Adrenal gland (tissue), 12 donors: Measurements from ENCODE around the gene TMCC1. TPM values are rescaled to one million over a fixed set of nuclear protein-coding genes. Genes with fewer than 3 reads are reported as not detected.
A peak's percentile ranks its signal among the peaks of the same experiment; 100 is the strongest.

Source experiments
- DNase-seq, 7 donors: peaks; one replicate each; pipeline ENCODE4 v3.0.0-alpha.2; 2019 to 2020
- H3K27ac ChIP-seq, 5 donors: fragments of 200-600 bp; sonication (generic) in 4 of 5; 1 replicate in 3 of 5; 2 replicates in 2 of 5; pipeline versions ENCODE4 v1.5.1 to v1.8.0; 2016 to 2020; ENCODE audit warnings: mild to moderate bottlenecking in 1 of 5
- H3K27me3 ChIP-seq: fragments of 200-600 bp; 2 replicates; pipeline ENCODE4 v1.8.0; 2021
- H3K36me3 ChIP-seq, 2 donors: fragments of 200-600 bp; replicated peaks in 1 of 2; 1 replicate in 1 of 2; 2 replicates in 1 of 2; pipeline versions ENCODE4 v1.5.1 to v1.8.0; 2018 to 2022
- H3K4me1 ChIP-seq, 2 donors: fragments of 200-600 bp; replicated peaks in 1 of 2; 1 replicate in 1 of 2; 2 replicates in 1 of 2; pipeline versions ENCODE4 v1.5.1 to v1.8.0; 2018 to 2021
- H3K4me3 ChIP-seq, 4 donors: fragments of 200-600 bp; sonication (generic) in 3 of 4; one replicate each; pipeline ENCODE4 v1.5.1; 2016 to 2018
- H3K9me3 ChIP-seq, 3 donors: fragments of 200-600 bp; sonication (generic) in 1 of 3; replicated peaks in 1 of 3; 1 replicate in 2 of 3; 2 replicates in 1 of 3; pipeline versions ENCODE4 v1.5.1 to v1.8.0; 2016 to 2021
- CTCF ChIP-seq, 6 experiments: fragments of 450-650 bp in 4 of 6; fragments of 200-600 bp in 2 of 6; sonication (generic) in 1 of 6; IDR thresholded peaks; 1 replicate in 5 of 6; 2 replicates in 1 of 6; pipeline versions ENCODE4 v1.5.1 to v1.8.0; 2016 to 2021; ENCODE audit warnings: antibody characterized with exemption in 6 of 6, mild to moderate bottlenecking in 2 of 6, moderate library complexity in 1 of 6
- POLR2A ChIP-seq, 2 donors: fragments of 450-650 bp; IDR thresholded peaks; one replicate each; pipeline ENCODE4 v1.6.1; 2017; ENCODE audit warnings: antibody characterized with exemption in 2 of 2, mild to moderate bottlenecking in 2 of 2, moderate library complexity in 1 of 2
- WGBS, 4 donors: extraction: QIAGEN DNeasy Blood & Tissue Kit in 2 of 4; methylation state at CpG; one replicate each; pipeline versions ENCODE4 v1.1.5 to v1.1.7; 2013 to 2017; 5-methylcytosine and 5-hydroxymethylcytosine counted together
- intact Hi-C, 2 donors: fragments of 100-400 bp; cut with DNase I; formaldehyde crosslinking; loops; one replicate each; pipeline versions ENCODE4 v1.14.1 to v1.15.0; 2022 to 2023
- polyA plus RNA-seq, 3 donors: library from polyadenylated mRNA; stranded (reverse); fragments of 200-250 nt in 2 of 3; fragments of 350-450 nt in 1 of 3; fragmentation: Illumina TruSeq in 1 of 3; extraction: RNeasy Lipid Tissue Mini Kit (QIAGEN cat#74804) in 1 of 3; gene quantifications; one replicate each; pipeline ENCODE4 v1.2.3, GENCODE V29; 2013 to 2014
- total RNA-seq, 9 donors: library from RNA; depleted of rRNA in 4 of 9; stranded (reverse); fragments of >200 nt in 4 of 9; fragments of 120-200 nt in 1 of 9; fragmentation: NEBNext Ultra II Directional in 1 of 9; extraction: Animal tissue kit (Norgen Biotek cat#: 25700) in 1 of 9; gene quantifications; one replicate each; pipeline versions ENCODE4 v1.1.0 to v1.2.4, GENCODE V29; 2013 to 2023
- donor health status: healthy with polysubstance abuse.
- donor health status: Bipolar disorder and iron deficiency.
- donor health status: DM: yes; HTN: yes; CAD: no.
- donor health status: DM: no; HTN: no; CAD: no.
- donor health status: DM: no; HTN: no; CAD: no.
- donor health status: DM: yes; HTN: yes; CAD: no.

The TMCC1 gene
- total and polyA plus RNA-seq, 12 donors, result 6.3 to 141 (median 22.9) TPM

- Histone ChIP-seq H3K9me3 (no peaks in the 10 kb centered on the region), H3K27ac (peak overlapping the region in 1 of 5 donors; percentile 92), H3K36me3 (no peaks in the 10 kb centered on the region), H3K4me1 (peaks cover 17 to 47% of the 10 kb centered on the region in 2 donors), H3K4me3 (no peak overlapping the region), H3K27me3 (no peaks in the 10 kb centered on the region)
- TF ChIP-seq POLR2A (IDR thresholded peaks at IDR 0.05) (no peak), CTCF (IDR thresholded peaks at IDR 0.05) (no peak)
- no peak for DNase-seq
- 40 to 61% (median 51%) methylated on average over 7 to 10 of the region's 10 CpGs for WGBS, 4 donors
- intact Hi-C loops, result no loop called here
Observed at GRCh38 chr3:129610276-129610675, 283.2 kb downstream of the TMCC1 start.

DNA sequence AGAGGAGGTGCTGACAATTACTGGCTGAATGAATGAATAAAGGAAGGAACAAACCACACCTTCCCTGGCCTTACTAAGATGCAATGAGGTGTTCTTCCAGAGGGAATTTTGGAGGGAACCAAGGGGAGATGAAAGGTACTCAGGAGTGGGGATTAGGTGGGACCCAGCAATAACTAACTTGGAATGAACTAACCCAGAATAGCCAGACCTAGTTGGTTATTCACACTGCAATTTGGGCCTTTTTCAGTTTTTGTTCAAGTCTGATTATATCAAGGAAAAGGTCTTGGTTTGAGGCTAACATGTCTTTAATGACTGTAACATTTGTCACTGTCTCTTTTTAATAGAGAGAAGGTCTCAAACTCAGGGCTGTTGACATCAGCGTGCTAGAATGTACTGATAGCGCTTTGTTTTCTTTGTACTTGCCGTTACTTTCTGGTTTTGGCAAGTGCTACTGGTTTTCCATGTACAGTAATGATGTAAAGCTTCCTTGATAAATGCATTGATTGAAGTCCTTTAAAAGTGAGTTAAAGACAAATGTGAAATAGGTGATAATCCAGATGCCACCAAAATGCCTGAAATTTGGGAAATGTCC, 283.8 kb downstream of the TMCC1 start:
- H3K9me3 ChIP-seq, result no peaks in the 10 kb centered on the region
- 22 to 25% (median 23%) methylated on average over 3 of the region's 3 CpGs for WGBS, 4 donors
- H3K4me3 ChIP-seq, result no peak overlapping the region
- H3K36me3 ChIP-seq, result no peaks in the 10 kb centered on the region
- no peak for TF ChIP-seq CTCF (IDR thresholded peaks at IDR 0.05)
- TF ChIP-seq POLR2A (IDR thresholded peaks at IDR 0.05), result no peak
- H3K27ac ChIP-seq, result peak overlapping the region in 2 of 5 donors; percentile 82 to 92
- no peaks in the 10 kb centered on the region for H3K27me3 ChIP-seq
- DNase-seq, result no peak
- H3K4me1 ChIP-seq, result peaks cover 17 to 41% of the 10 kb centered on the region in 2 donors
- intact Hi-C loops, result loop anchor here (5.0 kb wide), 2 partner anchors 117 to 122 kb away; no protein-coding TSS in a partner anchor

DNA sequence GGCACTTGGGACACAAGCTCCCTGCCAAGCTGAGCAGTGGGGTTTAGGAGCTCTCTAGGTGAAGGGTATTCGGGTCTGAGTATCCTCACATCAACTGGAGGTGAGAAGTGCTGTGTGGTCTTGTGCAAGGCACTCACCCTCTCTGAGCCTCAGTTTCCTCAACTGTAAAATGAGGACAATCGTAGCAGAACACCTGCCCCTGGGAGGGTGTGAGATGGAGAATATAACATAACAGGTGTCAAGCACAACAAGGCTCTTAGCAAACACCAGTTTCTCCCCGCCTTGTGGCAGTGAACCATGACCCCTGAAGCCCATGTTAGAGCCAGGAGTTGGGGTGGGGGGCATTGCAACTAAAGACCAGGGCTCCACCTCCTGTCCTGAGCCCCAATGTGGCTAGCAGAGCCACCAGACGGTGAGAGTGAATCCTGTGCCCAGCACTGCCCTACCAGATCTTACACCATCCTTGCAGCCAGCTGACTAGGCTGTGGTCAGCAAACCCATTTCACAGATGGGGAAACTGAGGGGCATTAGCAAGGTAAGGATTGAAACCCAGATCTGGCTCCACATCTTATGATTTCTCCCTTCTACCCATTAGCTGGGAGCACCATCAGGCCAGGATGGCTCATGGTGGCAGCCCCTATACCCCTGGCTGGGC, 284.4 kb downstream of the TMCC1 start:
- intact Hi-C loops, result loop anchor here (5.0 kb wide), 2 partner anchors 117 to 122 kb away; no protein-coding TSS in a partner anchor
- WGBS, 4 donors, result 72 to 90% (median 85%) methylated on average over 4 of the region's 4 CpGs
- H3K27ac ChIP-seq, result peak overlapping the region in 3 of 5 donors; percentile 10 to 92 (median 82)
- no peaks in the 10 kb centered on the region for H3K36me3 ChIP-seq
- no peaks in the 10 kb centered on the region for H3K9me3 ChIP-seq
- H3K4me3 ChIP-seq, result no peak overlapping the region
- no peak for DNase-seq
- H3K27me3 ChIP-seq, result no peaks in the 10 kb centered on the region
- TF ChIP-seq CTCF (IDR thresholded peaks at IDR 0.05), result no peak
- TF ChIP-seq POLR2A (IDR thresholded peaks at IDR 0.05), result no peak
- H3K4me1 ChIP-seq, result peaks cover 17 to 36% of the 10 kb centered on the region in 2 donors

DNA sequence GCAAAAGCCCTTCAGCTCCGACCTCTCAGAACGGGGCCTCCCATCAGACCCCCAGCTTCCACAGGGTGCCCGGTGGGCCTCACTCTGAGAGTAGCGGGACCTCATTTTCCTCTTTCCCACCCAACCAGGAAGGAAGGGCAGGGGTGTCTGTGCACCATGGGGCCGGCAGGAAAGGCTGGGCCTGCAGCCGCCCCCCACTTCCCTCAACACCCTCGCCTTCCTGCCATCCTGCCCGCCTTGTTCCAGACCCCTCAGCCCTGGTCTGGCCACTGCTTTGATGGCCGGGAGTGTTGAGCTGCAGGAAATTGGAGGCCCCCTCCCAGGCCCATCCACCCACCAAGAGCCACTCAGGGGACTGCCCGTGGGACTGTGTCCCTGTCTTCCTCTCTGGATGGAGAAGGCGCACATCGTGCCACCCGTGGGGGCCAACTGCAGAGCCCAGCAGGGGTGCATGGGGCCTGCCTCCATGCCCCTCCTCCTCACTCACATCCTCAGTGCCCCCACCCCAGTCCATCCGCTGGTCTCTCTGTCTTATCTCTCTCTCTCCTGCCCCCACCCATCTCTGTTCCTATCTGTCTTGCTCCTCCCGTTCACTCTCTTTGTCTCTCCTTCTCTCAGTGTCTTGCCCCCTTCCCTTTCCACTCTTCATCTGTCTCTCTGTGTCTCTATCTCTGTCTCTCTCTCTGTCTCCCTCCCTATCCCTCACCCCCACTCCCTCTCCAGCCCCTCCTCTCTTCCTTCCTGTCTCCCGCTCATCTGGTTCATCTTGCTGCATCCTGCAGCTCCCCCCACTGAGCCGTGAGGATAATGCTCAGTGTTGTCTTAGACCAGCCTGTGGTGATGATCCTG, 285.2 kb downstream of the TMCC1 start:
- Histone ChIP-seq H3K36me3 (no peaks in the 10 kb centered on the region), H3K27me3 (no peaks in the 10 kb centered on the region), H3K27ac (peak overlapping the region in 4 of 5 donors; percentile 10 to 92 (median 82)), H3K9me3 (no peaks in the 10 kb centered on the region), H3K4me3 (no peak overlapping the region), H3K4me1 (peaks cover 17 to 41% of the 10 kb centered on the region in 2 donors)
- peak in 1 of 7 donors; percentile 75 for DNase-seq
- intact Hi-C loops, result loop anchor here (5.0 kb wide), 2 partner anchors 116 to 121 kb away; no protein-coding TSS in a partner anchor
- WGBS, 4 donors, result 54 to 66% (median 60%) methylated on average over 12 to 17 of the region's 17 CpGs
- TF ChIP-seq CTCF (IDR thresholded peaks at IDR 0.05) (peak in 4 of 6 experiments; percentile 2 to 35 (median 20)), POLR2A (IDR thresholded peaks at IDR 0.05) (no peak)
